ENCODE measurements around the gene EFCAB7. TPM values are rescaled to one million over a fixed set of nuclear protein-coding genes. Genes with fewer than 3 reads are reported as not detected.

The EFCAB7 gene
- total and polyA plus RNA-seq, 2 of the 13 experiments (the other 11 are each of a cell fraction or from before 2014, with no cell fraction given) = 1.7 to 5.4 TPM

DNA sequence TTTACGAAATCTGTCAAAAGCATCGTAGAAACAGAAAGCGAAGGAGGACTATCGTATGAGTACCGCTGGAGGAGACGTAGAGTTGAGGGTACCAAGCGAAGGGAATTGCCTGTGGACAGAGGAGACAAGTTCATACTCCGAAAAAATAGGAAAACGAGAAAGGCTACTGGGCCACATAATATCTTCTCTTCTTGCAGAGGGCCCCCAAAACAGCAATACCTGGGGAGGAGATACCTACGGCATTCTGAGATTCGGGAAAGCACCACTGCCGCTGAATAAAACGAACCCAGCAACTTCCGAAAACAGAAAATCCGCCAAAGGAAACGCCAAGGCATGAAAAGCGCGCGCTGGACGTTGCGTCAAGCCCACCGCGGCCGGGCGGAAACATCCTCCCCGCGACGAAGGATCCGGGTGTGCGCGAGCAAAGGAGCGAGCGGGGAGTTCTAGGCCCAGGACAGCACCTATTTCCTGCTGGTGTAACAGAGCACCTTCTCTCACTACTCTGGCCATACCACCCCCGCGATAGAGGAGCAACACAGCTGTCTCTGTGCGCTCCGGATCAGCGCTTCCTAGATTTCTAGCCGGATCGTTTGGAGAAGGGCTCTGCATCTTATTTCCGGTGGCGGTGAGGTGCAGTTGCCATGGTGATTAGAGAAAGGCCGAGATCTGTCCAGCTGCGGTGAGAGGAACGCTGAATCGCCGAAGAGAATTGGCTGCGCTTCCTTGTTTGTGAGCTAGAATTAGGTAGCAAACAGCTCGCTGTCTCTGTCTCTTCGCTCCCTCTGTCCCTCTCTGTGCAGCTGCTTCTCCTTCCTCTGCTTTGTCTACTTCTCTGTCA, at the start of gene EFCAB7, which contains the start of gene ITGB3BP (continued):
- TF ChIP-seq NCOR1 (IDR thresholded peaks at IDR 0.05; ENCODE audit: borderline replicate concordance, low read length) = peak; percentile 69; the same call in 1 of the 2 replicates
- TF ChIP-seq ZNF335 (CRISPR knock-in tag; IDR thresholded peaks at IDR 0.05) = no peak
- peak; percentile 83; the same call in 1 of the 2 replicates for TF ChIP-seq MIER3 (CRISPR knock-in tag; IDR thresholded peaks at IDR 0.05; ENCODE audit: borderline replicate concordance)
- TF ChIP-seq MIXL1 (CRISPR knock-in tag; IDR thresholded peaks at IDR 0.05) = peak; percentile 70
- no peak for TF ChIP-seq DNMT1 (CRISPR knock-in tag; IDR thresholded peaks at IDR 0.05)
- TF ChIP-seq, protein P1, sequence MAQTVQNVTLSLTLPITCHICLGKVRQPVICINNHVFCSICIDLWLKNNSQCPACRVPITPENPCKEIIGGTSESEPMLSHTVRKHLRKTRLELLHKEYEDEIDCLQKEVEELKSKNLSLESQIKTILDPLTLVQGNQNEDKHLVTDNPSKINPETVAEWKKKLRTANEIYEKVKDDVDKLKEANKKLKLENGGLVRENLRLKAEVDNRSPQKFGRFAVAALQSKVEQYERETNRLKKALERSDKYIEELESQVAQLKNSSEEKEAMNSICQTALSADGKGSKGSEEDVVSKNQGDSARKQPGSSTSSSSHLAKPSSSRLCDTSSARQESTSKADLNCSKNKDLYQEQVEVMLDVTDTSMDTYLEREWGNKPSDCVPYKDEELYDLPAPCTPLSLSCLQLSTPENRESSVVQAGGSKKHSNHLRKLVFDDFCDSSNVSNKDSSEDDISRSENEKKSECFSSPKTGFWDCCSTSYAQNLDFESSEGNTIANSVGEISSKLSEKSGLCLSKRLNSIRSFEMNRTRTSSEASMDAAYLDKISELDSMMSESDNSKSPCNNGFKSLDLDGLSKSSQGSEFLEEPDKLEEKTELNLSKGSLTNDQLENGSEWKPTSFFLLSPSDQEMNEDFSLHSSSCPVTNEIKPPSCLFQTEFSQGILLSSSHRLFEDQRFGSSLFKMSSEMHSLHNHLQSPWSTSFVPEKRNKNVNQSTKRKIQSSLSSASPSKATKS (CRISPR knock-in tag; IDR thresholded peaks at IDR 0.05) = no peak
- TF ChIP-seq HNF4G (IDR thresholded peaks at IDR 0.05; ENCODE audit: borderline replicate concordance, low read depth, low read length) = no peak
- TF ChIP-seq HNF4G (CRISPR knock-in tag; IDR thresholded peaks at IDR 0.05; ENCODE audit: borderline replicate concordance, low read depth) = no peak
- peak; percentile 84 for TF ChIP-seq ZSCAN21 (CRISPR knock-in tag; IDR thresholded peaks at IDR 0.05; ENCODE audit: borderline replicate concordance)
- TF ChIP-seq MAFG (CRISPR knock-in tag; IDR thresholded peaks at IDR 0.05) = no peak
- no peak for TF ChIP-seq JDP2 (CRISPR knock-in tag; IDR thresholded peaks at IDR 0.05; ENCODE audit: borderline replicate concordance)
- TF ChIP-seq, protein P2, sequence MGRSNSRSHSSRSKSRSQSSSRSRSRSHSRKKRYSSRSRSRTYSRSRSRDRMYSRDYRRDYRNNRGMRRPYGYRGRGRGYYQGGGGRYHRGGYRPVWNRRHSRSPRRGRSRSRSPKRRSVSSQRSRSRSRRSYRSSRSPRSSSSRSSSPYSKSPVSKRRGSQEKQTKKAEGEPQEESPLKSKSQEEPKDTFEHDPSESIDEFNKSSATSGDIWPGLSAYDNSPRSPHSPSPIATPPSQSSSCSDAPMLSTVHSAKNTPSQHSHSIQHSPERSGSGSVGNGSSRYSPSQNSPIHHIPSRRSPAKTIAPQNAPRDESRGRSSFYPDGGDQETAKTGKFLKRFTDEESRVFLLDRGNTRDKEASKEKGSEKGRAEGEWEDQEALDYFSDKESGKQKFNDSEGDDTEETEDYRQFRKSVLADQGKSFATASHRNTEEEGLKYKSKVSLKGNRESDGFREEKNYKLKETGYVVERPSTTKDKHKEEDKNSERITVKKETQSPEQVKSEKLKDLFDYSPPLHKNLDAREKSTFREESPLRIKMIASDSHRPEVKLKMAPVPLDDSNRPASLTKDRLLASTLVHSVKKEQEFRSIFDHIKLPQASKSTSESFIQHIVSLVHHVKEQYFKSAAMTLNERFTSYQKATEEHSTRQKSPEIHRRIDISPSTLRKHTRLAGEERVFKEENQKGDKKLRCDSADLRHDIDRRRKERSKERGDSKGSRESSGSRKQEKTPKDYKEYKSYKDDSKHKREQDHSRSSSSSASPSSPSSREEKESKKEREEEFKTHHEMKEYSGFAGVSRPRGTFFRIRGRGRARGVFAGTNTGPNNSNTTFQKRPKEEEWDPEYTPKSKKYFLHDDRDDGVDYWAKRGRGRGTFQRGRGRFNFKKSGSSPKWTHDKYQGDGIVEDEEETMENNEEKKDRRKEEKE (IDR thresholded peaks at IDR 0.05) = no peak
- TF ChIP-seq, protein P3, sequence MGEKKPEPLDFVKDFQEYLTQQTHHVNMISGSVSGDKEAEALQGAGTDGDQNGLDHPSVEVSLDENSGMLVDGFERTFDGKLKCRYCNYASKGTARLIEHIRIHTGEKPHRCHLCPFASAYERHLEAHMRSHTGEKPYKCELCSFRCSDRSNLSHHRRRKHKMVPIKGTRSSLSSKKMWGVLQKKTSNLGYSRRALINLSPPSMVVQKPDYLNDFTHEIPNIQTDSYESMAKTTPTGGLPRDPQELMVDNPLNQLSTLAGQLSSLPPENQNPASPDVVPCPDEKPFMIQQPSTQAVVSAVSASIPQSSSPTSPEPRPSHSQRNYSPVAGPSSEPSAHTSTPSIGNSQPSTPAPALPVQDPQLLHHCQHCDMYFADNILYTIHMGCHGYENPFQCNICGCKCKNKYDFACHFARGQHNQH (CRISPR knock-in tag; IDR thresholded peaks at IDR 0.05) = peak; percentile 86; the same call in 1 of the 2 replicates
- TF ChIP-seq, protein P4, sequence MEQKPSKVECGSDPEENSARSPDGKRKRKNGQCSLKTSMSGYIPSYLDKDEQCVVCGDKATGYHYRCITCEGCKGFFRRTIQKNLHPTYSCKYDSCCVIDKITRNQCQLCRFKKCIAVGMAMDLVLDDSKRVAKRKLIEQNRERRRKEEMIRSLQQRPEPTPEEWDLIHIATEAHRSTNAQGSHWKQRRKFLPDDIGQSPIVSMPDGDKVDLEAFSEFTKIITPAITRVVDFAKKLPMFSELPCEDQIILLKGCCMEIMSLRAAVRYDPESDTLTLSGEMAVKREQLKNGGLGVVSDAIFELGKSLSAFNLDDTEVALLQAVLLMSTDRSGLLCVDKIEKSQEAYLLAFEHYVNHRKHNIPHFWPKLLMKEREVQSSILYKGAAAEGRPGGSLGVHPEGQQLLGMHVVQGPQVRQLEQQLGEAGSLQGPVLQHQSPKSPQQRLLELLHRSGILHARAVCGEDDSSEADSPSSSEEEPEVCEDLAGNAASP (CRISPR knock-in tag; IDR thresholded peaks at IDR 0.05; ENCODE audit: borderline replicate concordance) = 0 out of 2 replicates have a peak, but pooled peaks have one; percentile 58
- no peak for TF ChIP-seq KLF13 (CRISPR knock-in tag; IDR thresholded peaks at IDR 0.05)
- TF ChIP-seq, protein P5, sequence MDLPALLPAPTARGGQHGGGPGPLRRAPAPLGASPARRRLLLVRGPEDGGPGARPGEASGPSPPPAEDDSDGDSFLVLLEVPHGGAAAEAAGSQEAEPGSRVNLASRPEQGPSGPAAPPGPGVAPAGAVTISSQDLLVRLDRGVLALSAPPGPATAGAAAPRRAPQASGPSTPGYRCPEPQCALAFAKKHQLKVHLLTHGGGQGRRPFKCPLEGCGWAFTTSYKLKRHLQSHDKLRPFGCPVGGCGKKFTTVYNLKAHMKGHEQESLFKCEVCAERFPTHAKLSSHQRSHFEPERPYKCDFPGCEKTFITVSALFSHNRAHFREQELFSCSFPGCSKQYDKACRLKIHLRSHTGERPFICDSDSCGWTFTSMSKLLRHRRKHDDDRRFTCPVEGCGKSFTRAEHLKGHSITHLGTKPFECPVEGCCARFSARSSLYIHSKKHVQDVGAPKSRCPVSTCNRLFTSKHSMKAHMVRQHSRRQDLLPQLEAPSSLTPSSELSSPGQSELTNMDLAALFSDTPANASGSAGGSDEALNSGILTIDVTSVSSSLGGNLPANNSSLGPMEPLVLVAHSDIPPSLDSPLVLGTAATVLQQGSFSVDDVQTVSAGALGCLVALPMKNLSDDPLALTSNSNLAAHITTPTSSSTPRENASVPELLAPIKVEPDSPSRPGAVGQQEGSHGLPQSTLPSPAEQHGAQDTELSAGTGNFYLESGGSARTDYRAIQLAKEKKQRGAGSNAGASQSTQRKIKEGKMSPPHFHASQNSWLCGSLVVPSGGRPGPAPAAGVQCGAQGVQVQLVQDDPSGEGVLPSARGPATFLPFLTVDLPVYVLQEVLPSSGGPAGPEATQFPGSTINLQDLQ (CRISPR knock-in tag; IDR thresholded peaks at IDR 0.05) = 0 out of 2 replicates have a peak, but pooled peaks have one; percentile 72
- TF ChIP-seq NR3C1 (CRISPR knock-in tag; IDR thresholded peaks at IDR 0.05) = no peak
- TF ChIP-seq ZNF891 (CRISPR knock-in tag; IDR thresholded peaks at IDR 0.05) = peak; percentile 92; the same call in 1 of the 2 replicates
- peak; percentile 71; the same call in 1 of the 2 replicates for TF ChIP-seq ZNF24 (IDR thresholded peaks at IDR 0.05)
